ENCODE data around the gene GGCX.

The GGCX gene

DNA sequence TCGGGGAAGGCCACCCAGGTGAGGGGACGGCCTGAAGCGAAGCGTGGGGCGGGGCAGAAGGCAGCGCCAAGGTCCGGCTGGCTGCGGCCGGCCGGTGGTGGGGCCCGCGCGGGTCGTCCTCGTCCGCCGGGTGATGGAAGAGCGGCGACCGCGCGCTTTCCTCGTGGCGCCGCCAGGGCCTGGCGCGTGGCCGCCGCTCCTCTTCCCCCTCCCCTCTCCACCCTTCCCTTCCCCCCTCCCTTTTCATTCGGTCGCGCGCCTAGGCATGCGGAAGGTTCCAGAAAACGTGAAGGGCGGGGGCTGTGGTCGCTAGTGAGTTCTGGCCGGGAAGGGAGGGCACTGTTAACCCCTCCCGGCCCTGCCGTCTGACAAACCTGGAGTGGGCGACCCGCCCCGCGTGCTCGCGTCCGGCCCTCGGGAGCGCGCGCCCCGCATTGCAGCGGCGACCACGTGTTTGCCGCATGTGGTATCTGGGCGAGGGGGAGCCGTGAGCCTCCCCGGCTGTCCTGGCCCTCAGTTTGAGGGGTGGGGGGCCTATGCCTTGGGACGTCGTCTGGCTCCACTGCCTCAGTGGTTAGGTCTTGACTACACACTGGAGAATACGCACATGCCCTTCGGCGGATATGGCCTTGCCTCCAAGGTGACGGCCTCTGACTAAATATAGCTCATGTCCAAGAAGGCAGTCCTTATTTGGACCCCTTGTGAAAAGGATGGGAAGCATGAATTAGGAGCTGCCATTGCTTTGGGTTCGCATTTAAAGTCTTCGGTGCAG lies 21.7 kb downstream of the GGCX start:
- DNase-seq: peak; percentile 52 to 71

- DNase-seq: peak; percentile 82 to 94
These were observed 22.6 kb downstream of the GGCX start, which contains the start of gene MAT2A for GRCh38 chr2:85538507-85539360. TSS of gene MAT2A (plus strand) at chr2:85539168. CDS start at chr2:85539288, 120 bp downstream.

GRCh38 chr2:85537600-85538506 lies 23.4 kb downstream of the GGCX start:
- DNase-seq: peak; percentile 23 to 26

GRCh38 chr2:85536479-85536878 lies 24.8 kb downstream of the GGCX start:
- DNase-seq: no peak

GRCh38 chr2:85534881-85535280 lies 26.4 kb downstream of the GGCX start:
- DNase-seq: peak; percentile 75 to 88

GRCh38 chr2:85534099-85534498 lies 27.2 kb downstream of the GGCX start:
- DNase-seq: no peak

GRCh38 chr2:85531589-85531988 lies 29.7 kb downstream of the GGCX start:
- DNase-seq: peak in 1 of 2 experiments; percentile 16

- no peak for DNase-seq
These were observed 31.5 kb downstream of the GGCX start for GRCh38 chr2:85529809-85530208.

GRCh38 chr2:85528355-85528754 lies 32.9 kb downstream of the GGCX start:
- no peak for DNase-seq

GRCh38 chr2:85527787-85528186 lies 33.5 kb downstream of the GGCX start:
- DNase-seq: no peak

DNA sequence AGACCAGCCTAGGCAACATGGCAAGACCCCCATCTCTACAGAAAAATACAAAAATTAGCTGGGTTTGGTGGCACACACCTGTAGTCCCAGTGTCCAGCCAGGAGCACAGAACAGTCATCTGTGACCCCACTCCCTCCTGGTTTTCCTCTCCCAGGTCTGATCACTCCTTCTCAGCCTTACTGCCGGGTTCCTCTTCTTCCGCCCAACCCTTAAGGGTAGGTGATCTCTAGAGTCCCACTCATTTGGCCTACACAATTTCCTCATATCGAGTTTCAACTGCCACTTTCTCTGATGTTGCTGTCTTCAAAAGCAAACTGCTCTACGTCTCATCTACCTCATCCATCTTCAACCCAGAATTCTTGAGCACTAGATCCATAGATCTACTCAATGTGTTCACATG lies 35.7 kb downstream of the GGCX start:
- DNase-seq: peak in 1 of 2 experiments; percentile 16

DNA sequence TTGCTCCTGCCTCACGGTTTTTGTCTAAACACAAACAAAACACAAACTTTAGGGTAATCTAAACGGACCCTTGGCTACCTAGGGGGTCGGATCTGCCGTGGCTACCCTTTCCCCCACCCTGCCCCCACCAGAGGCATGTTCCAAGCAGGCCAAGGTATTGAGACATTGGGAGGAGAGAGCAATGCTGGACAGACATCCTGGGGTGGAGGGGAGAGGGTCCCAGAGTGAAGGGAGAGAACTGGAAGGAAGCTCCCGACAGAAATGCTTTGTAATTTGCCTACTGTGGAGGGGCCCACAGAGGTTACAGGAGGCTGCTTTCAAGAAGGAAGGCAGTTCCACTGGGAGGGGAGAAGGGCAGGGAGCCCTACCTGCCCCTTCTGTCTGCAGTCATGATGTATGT lies 36.3 kb downstream of the GGCX start:
- DNase-seq: no peak

DNA sequence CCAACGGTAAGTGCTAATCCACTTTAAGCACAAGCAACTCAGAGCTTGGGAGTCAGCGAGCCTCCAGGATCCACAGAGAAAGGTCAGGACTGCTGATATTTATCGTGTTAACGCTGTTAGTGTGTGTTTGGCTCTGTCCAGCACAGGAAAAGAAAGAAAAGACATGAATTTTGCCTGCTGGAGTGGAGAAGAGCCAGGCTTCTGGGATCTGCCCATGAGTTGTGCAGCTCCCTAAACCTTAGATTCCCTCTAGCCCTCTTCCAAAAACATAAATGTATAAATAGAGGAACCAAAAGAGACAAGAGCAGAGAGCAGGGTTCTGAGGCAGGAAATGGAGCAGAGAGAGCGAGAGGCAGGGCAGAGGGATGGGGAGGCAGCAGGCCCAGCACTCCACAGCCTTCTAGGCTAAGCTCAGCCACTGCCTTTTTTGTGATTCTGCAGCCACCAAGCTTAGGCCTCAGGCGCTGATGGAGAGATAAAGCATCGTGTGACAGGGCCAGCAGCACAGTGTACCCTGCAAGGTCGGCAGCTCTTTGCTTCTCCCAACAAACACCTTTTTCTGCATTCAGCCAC lies 36.9 kb downstream of the GGCX start:
- peak; percentile 45 to 68 for DNase-seq

DNA sequence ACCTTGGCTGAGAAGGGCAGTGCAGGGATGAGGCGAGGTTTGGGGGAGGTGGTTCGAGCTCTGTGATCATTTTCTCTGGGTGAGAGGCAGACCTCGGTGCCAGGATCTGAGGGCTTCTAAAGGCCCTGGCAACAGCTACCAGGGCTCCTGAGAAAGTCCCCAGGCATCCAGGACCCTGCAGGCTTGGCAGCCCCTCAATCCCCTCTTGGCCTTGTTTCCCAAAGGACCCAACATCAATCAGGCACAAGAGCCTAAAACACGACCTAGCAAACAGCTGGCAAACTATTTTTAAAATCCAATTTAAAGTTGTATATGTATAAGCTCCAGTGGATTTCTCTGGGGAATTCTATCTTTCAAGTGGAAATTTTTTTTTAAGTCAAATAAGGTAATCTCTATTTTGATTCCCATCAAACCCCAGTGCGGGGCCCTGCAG lies 37.4 kb downstream of the GGCX start:
- DNase-seq: no peak

GRCh38 chr2:85523062-85523902 lies 38.0 kb downstream of the GGCX start:
- DNase-seq: no peak

DNA sequence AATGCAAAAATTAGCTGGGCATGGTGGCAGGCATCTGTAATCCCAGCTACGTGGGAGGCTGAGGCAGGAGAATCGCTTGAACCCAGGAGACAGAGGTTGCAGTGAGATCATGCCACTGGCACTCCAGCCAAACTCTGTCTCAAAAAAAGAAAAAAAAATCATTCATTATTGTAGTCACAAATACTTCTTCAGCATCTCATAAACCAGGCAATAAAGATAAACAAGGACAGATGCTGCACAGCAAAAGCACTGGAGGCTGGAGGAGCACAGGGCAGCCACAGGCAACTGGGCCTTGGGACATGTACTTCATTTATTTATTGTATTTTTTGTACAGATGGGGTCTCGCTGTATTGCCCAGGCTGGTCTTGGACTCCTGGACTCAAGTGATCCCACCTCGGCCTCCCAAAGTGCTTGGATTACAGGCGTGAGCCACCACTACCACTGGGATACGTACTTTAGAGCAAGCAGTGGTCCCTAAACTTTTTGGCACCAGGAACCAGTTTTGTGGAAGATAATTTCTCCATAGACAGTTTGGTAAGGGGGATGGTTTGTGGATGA lies 39.1 kb downstream of the GGCX start:
- no peak for DNase-seq

DNA sequence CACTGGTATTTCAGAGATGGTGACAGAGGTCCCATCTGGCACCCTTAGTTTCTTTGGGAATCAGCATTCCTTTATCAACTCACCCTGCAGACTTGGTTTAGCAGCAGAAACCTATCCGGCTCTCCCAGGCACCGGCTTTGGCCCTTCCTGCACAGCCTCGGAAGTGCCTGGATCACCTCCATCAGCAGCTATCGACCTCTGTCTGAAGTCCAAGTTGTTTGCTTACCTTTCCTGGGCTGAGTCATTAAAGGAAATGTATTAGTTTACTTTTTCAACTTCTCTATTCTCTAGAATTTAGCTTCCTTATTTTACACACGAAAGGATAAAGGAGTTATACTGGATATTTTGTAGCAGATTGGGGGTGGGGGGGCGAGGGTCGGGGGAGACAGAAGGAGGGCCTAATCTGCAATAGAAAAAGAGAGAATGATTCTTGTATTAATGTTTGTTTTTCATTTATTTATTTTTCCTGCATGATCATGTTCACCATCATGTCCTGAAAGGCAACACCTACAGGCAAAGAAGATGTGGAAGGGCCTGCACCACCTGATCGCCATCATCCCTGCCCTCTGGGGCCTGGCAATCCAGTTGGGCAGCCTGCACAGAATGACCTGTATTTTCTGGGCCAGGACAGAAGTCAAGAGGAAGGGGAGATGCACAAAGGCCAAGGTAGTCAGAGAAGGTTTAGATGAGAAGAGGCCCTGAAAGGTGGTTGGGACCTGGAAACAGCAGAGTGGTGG lies 44.5 kb downstream of the GGCX start:
- DNase-seq: peak; percentile 60 to 80

DNA sequence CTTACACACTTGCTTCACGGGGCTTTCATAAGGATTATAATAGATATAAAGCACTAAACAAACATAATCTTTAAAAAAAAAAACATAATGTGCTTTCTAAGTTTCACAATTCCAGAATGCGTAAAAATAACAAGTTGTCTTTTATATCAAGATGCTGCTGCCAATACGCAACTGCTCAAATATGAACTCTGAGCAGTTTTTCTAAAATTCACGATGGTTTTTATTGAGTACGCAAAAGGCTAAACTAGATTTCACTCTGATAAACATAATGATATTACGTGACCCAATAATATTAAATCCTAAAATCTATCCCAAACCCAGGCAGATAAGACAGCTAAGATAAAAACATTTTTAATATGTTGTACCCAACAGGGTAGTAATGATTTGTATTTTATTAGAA lies 47.0 kb downstream of the GGCX start:
- DNase-seq: no peak

DNA sequence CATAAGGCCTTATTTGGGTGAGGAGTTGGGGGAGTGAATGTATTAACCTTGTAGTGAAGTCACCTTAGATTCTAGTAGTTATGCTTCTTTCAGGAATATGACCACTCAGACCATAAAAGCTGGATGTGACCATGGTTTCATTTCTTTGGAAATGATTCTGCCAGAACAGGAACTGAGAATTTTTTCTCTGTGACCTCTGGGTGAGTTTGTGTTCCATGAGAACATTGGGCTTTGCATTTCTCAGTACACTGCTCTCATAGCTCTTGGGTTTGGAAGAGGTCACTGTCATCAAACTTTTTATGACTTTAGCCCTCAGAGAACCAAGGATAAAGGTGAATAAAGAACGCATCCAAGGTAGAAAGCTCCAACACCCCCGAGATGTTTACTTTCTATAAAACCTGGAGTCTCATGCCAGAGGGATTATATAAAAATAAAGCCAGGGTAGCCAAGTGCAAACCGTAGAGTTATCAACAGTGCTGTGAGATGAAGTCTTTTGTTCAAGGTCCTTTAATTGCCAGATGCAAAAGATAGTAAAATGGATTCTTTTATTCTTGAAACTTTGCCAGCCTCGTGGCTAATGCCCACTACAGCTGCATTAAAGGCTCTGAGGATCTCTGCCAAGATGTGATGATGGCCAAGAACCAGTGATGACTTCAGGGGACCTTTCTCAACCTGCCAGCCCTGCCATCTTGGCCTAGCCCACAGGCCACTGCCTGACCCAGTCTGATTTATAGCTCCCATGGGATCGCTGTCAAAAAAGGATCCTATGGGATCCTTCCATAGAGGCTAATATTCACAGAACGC lies 50.1 kb downstream of the GGCX start:
- DNase-seq: no peak

DNA sequence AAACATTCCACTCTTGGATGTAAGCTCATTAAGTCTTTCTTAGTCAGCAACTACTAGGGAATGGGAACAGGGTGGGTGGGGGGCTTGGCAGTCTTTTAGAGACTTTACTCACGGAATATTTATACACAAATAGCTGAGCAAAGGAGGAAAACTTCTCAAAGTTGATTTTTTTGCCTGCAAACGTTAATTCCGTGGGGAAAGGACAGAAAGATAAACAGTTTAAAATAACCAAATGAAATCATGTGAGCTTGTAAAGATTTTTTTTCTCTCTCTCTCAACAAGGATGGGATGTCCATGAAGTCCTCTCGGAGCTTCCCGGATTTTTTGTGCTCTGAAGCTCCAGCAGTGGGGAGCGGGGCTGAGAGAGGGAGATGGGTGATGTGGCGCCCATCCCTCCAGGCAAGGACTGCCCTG lies 54.5 kb downstream of the GGCX start:
- DNase-seq: no peak
